NCI-H446 (cell line): ENCODE measurements around the gene MTG1.
A peak's percentile ranks its signal among the peaks of the same experiment; 100 is the strongest.
"Not testable (repeated sequence)": the region's sequence is repeated elsewhere in the genome, so short reads cannot be mapped to it uniquely, and the experiment has no call there.

Experiments used
- DNase-seq, 2 experiments: peaks; one replicate each; lab custom pipeline; 2025; lab: John Stamatoyannopoulos, UW

MTG1 gene

GRCh38 chr10:133424102-133424501 is 30.1 kb downstream of the MTG1 start:
- DNase-seq, result not testable (repeated sequence)

DNA sequence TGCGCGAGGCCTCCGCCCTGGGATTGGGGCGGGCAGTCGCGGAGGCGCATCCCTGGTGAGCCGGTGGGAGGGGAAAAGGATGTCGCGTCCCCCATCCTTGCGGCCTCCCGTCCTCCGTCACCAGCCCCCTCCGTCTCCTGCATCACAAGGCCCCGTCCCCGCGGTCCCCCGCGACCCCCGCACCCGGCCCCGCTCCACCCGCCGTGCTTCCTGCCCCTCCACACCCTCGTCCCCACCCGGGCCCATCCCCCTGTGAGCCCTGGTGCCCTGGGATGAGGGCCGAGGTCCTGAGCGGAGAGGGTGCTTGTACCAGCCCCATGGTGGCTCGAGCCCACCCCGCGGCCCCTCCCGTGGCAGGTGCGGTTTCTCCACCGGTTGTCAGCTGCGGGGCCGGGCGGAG is 30.6 kb downstream of the MTG1 start, which contains the start of gene SPRN:
TSS of gene SPRN (minus strand) at position 25 of the 400 bp plus-strand sequence. CDS start 944 bp downstream, outside the sequence.
- DNase-seq, result not testable (repeated sequence)

- not testable (repeated sequence) for DNase-seq
Observed at GRCh38 chr10:133429571-133429970, 35.6 kb downstream of the MTG1 start.

- not testable (repeated sequence) for DNase-seq
Observed at GRCh38 chr10:133431888-133432613, 38.1 kb downstream of the MTG1 start.

- DNase-seq, result not testable (repeated sequence)
Observed at GRCh38 chr10:133432789-133433188, 38.8 kb downstream of the MTG1 start.

- peak in 1 of 2 experiments; percentile 9 for DNase-seq
Observed at GRCh38 chr10:133438711-133439273, 44.8 kb downstream of the MTG1 start.

- no peak for DNase-seq
Observed at GRCh38 chr10:133439517-133440461, 45.8 kb downstream of the MTG1 start.

DNA sequence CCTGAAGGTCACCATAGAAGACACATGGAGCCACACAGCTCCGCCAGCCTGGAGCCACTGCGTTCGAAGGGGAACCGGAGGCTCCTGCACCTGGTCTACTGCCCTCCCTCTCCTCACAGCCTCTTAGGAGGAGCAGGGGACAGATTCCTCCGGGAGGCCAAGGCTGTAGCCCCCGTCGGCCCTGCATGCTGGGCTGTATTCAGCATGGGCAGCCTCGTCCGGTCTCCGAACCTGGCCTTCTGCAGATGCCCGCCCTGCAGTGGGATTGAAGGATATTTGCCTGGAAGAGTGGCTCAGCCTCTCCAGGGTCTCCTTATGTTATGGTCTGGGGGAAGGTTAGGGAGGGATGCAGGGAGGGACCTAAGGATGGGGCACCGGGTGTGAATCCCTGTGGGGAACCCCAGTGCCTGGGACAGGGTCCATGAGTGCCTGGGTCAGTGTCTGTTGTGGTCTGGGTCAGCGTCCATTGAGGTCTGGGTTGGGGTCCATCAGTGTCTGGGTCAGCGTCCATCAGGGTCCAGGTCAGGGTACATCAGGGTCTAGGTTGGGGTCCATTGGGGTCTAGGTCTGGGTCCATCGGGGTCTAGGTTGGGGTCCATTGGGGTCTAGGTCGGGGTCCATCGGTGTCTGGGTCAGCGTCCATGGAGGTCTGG is 46.8 kb downstream of the MTG1 start:
- no peak for DNase-seq

GRCh38 chr10:133441356-133441755 is 47.4 kb downstream of the MTG1 start:
- not testable (repeated sequence) for DNase-seq

- no peak for DNase-seq
Observed at GRCh38 chr10:133441780-133442179, 47.8 kb downstream of the MTG1 start.

- DNase-seq, result no peak
Observed at GRCh38 chr10:133442191-133442966, 48.4 kb downstream of the MTG1 start.

DNA sequence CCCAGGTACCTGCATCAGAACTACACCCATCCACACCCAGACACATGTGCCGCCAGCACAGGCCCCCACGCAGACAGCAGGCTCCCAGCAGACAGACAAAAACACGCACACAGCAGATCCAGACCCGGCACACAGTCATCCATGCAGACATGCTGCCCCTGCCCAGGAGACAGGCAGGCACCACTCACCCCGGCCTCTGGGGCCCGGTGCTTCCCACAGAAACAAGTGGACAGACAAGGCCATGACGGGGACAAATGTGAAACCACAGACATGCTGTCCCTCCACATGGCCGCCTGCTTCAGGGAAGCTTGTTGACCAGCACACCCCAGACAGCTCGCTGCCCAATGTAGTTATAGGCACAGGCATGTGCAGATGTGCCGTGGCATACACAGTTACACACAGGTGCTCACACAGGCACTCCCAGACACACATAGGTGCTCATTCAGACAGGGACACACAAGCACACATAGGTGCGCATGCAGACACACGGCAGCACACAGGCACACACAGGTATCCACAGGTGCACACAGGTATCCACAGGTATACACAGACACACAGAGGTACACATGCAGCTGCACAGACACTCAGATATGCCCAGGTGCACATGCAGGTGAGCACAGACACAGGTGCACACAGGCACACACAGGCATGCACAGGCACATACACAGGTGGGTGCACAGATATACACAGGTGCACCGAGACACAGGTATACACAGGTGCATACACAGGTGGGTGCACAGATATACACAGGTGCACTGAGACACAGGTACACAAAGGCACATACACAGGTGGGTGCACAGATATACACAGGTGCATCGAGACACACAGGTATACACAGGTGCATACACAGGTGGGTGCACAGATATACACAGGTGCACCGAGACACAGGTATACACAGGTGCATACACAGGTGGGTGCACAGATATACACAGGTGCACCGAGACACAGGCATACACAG is 49.3 kb downstream of the MTG1 start:
- DNase-seq, result no peak

DNA sequence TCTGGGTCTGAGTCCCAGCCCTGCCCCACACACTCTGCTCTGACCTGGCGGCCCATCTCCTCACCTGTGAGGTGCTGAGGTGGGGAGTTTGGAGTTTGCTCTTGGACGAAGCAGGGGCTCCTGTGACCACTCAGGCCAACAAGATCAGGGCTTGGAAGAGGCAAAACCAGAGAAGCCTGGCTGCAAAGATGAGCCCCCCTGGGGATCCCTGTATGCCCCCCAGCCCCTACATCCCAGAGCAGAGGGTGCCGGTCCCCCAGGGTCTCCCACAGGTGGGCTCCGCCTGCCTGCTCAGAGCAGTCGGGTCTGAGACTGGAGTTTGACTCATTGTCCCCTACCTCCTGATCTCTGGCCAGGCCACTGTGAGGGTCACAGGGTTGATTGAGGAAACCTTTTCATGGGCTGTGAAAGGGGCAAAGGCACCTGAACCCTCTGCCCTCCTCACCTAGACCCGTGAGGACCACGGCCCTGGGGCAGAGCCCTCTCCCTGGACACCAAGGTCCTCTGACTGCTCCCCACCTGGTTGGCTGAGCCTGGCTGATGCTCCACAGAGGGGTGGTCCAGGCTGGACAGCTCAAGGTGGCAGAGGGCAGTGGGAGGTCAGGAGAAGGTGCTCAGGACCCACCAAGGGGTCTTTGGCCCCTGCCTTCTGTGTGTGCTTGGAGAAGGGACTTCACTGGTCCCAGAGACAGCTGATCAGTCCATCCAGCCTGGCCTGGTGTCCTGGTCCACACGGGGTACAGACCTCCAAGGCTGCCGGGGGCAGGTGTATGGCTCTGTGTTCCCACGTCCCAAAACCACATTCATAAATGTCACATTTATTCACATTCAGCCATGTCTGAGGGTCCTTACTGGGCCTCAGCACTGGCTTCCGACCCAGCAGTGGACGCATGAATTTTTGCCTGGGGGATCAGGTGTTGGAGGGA is 50.6 kb downstream of the MTG1 start:
- DNase-seq, result no peak

DNA sequence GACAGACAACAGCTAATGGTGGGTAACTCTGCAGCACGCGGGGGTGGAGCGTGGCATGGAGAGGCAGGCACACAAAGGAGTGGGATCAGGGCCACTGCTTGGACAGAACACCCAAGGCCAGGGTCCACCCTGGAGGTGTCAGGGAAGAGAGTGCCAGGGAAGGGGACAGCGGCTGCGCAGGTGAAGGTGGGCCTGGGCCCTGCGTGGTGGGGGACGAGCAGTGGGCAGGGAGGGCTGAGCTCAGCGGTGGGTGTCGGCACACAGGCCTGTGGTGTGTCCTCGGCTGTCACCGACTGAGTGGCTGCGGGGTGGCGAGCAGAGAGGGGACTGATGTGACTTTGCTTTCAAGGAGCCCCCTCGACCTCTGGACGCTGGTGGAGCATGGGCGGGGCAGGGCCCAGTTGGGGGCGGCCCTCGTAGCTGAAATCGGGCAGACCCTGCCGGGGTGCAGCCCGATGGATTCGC is 51.3 kb downstream of the MTG1 start:
- no peak for DNase-seq

GRCh38 chr10:133445751-133446708 is 52.1 kb downstream of the MTG1 start:
- DNase-seq, result no peak

- no peak for DNase-seq
Observed at GRCh38 chr10:133446979-133447378, 53.0 kb downstream of the MTG1 start.

GRCh38 chr10:133448120-133448519 is 54.2 kb downstream of the MTG1 start:
- no peak for DNase-seq

DNA sequence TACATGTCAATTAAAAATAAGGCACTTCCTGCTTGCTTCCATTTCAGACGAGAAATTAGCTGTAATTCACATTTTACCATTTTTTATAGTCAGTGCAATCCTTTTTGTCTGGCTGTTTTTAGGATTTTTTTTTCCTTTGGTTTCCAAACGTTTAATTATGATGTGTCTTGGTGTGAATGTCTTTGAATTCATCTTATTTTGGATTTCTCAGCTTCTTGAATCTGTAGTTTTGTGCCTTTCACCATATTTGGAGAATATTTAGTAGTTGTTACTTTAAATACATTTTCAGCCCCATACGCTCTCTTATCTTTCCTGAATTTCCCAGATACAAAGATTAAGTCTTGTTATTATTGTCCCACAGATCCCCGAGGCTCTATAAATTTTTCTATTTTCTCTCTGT is 57.4 kb downstream of the MTG1 start:
- no peak for DNase-seq
